ENCODE data around the gene COL21A1.
A peak's percentile ranks its signal among the peaks of the same experiment; 100 is the strongest.

The COL21A1 gene

GRCh38 chr6:56102216-56102615, 145.2 kb downstream of the COL21A1 start:
- no peak for DNase-seq

- DNase-seq, result no peak
These were observed 146.2 kb downstream of the COL21A1 start for GRCh38 chr6:56101141-56101553.

GRCh38 chr6:56096946-56097621, 150.3 kb downstream of the COL21A1 start:
- no peak for DNase-seq

GRCh38 chr6:56096541-56096940, 150.8 kb downstream of the COL21A1 start:
- DNase-seq, result no peak

GRCh38 chr6:56093776-56094175, 153.6 kb downstream of the COL21A1 start:
- no peak for DNase-seq

GRCh38 chr6:56091159-56091869, 156.1 kb downstream of the COL21A1 start:
- no peak for DNase-seq

GRCh38 chr6:56088641-56089040, 158.7 kb downstream of the COL21A1 start:
- no peak for DNase-seq

- DNase-seq, result no peak
These were observed 160.0 kb downstream of the COL21A1 start for GRCh38 chr6:56087421-56087820.

- no peak for DNase-seq
These were observed 167.4 kb downstream of the COL21A1 start for GRCh38 chr6:56079751-56080540.

GRCh38 chr6:56076033-56076432, 171.3 kb downstream of the COL21A1 start:
- no peak for DNase-seq

- no peak for DNase-seq
These were observed 173.6 kb downstream of the COL21A1 start for GRCh38 chr6:56073761-56074160.

- DNase-seq, result no peak
These were observed 174.1 kb downstream of the COL21A1 start for GRCh38 chr6:56073315-56073714.

GRCh38 chr6:56072856-56073255, 174.5 kb downstream of the COL21A1 start:
- DNase-seq, result no peak

- no peak for DNase-seq
These were observed 182.0 kb downstream of the COL21A1 start for GRCh38 chr6:56065408-56065807.

GRCh38 chr6:56062836-56063235, 184.5 kb downstream of the COL21A1 start:
- no peak for DNase-seq

- DNase-seq, result no peak
These were observed 188.7 kb downstream of the COL21A1 start for GRCh38 chr6:56058636-56059035.

GRCh38 chr6:56055081-56055704, 192.2 kb downstream of the COL21A1 start:
- DNase-seq, result no peak

GRCh38 chr6:56051202-56051598, 196.2 kb downstream of the COL21A1 start:
- no peak for DNase-seq

- DNase-seq, result no peak
These were observed 196.7 kb downstream of the COL21A1 start for GRCh38 chr6:56050530-56051201.

- DNase-seq, result no peak
These were observed 198.8 kb downstream of the COL21A1 start for GRCh38 chr6:56048601-56049000.

- DNase-seq, result no peak
These were observed 199.3 kb downstream of the COL21A1 start for GRCh38 chr6:56047931-56048540.

GRCh38 chr6:56046576-56046975, 200.8 kb downstream of the COL21A1 start:
- DNase-seq, result peak; percentile 47
